ENCODE results near the gene RUFY3. TPM values are rescaled to one million over a fixed set of nuclear protein-coding genes. Genes with fewer than 3 reads are reported as not detected.

RUFY3 gene
- polyA plus RNA-seq, 2 of the 4 experiments (the other 2 are of a cell fraction), result 8.1 to 20.8 TPM

DNA sequence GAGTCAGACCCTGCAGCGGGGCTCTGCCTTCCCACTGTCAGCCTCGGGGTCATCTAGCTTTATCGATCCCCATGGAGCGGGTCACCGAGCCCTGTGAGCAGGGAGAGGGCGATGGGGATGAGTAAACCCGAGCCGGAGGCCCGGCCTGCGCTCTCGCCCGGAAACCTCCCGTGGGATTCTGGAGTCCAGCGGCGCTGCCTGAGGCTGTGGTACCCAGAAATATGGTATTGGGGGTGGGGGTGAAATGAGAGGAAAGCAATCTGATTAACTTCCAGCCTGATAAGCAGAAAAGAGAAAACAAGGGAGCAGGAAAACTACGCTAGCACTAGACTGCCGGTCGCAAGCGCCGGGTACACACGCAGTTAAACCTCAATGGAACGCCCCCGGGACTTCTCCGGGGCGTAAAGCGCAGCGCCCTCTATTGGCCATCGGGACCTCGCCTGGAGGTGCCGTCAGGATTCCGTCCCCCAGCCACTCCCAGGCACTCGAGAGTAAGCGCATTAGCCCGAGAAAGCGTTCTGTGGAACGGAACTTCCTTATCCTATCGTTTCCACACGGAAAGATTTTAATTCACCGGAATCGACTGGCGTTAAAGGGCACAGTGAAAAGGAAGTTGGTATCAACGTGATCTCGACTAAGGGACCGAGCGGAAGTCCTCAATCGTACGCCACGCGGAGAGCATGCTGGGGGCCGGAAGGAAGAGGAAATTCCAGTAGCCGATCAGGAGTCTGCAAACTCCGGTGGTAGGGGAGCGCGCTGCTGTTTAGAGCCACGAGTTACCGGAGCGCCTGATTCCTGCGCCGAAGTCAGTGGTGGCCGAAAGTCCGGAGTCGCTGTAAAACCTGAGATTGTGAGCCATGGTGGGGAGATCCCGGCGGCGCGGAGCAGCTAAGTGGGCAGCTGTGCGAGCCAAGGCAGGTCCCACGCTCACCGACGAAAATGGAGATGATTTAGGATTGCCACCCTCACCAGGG lies 33.7 kb upstream of the RUFY3 start, which contains the start of gene UTP3:
UTP3 (plus strand) TSS at position 712 of the 974 bp plus-strand sequence; CDS start at position 858, 146 bp downstream.
- POLR2A ChIA-PET, result interaction anchor here (0.9 to 2.2 kb wide), 2 partner anchors 10 to 16 kb away, joined by 4 to 12 read pairs; no protein-coding TSS in a partner anchor
- ATAC-seq (peak; percentile 97), FAIRE-seq (peak; percentile 7), DNase-seq (ENCODE audit: low read depth in 1 of 2, low spot score in 1 of 2) (peak; percentile 75 to 97)
- CTCF ChIA-PET, result interaction anchor here (0.6 to 1.8 kb wide), 9 partner anchors 9 to 36 kb away, joined by 3 to 10 read pairs (median 4); partner anchors contain the start of gene JCHAIN
- H3K27ac ChIP-seq, result peak within 1 kb of the TSS; percentile 87 to 96
- WGBS (ENCODE audit: missing lambda C conversion rate), result under 1% methylated on average over 51 of the region's 70 CpGs
- no peaks in the 10 kb centered on the region for H3K9me3 ChIP-seq
- H3K4me2 ChIP-seq, result peak within 1 kb of the TSS; percentile 87
- H3K4me3 ChIP-seq, result peak within 1 kb of the TSS; percentile 70
- H3K4me1 ChIP-seq, result peaks cover 21% of the 10 kb centered on the region
- TF ChIP-seq, protein P1, sequence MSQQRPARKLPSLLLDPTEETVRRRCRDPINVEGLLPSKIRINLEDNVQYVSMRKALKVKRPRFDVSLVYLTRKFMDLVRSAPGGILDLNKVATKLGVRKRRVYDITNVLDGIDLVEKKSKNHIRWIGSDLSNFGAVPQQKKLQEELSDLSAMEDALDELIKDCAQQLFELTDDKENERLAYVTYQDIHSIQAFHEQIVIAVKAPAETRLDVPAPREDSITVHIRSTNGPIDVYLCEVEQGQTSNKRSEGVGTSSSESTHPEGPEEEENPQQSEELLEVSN (IDR thresholded peaks at IDR 0.05; ENCODE audit: borderline replicate concordance, low read depth), result 0 out of 2 replicates have a peak, but pooled peaks have one; percentile 12
- 0 out of 2 replicates have a peak, but pooled peaks have one; percentile 17 for TF ChIP-seq RFX5 (IDR thresholded peaks at IDR 0.05)
- peak; percentile 39; the same call in 1 of the 2 replicates for TF ChIP-seq GATA3 (IDR thresholded peaks at IDR 0.05; ENCODE audit: borderline replicate concordance)
- TF ChIP-seq CBX2 (IDR thresholded peaks at IDR 0.05; ENCODE audit: borderline replicate concordance, low read depth), result no peak
- no peak for TF ChIP-seq NPAS2 (CRISPR knock-in tag; IDR thresholded peaks at IDR 0.05; ENCODE audit: borderline replicate concordance)
- TF ChIP-seq HOXB5 (CRISPR knock-in tag; IDR thresholded peaks at IDR 0.05), result no peak
- no peak for TF ChIP-seq EHF (CRISPR knock-in tag; IDR thresholded peaks at IDR 0.05)
- TF ChIP-seq RAD21 (conservative IDR thresholded peaks at IDR 0.05 in 1 of 2, IDR thresholded peaks at IDR 0.05 in 1 of 2), result peak; percentile 45 to 77
- TF ChIP-seq BHLHE40 (IDR thresholded peaks at IDR 0.05; ENCODE audit: low read depth, low read length), result no peak
- no peak for TF ChIP-seq HOXA7 (CRISPR knock-in tag; IDR thresholded peaks at IDR 0.05)
- no peak for TF ChIP-seq EHMT2 (IDR thresholded peaks at IDR 0.05; ENCODE audit: low read depth)
- no peak for TF ChIP-seq HDAC2 (IDR thresholded peaks at IDR 0.05)
- no peak for TF ChIP-seq CBX8 (IDR thresholded peaks at IDR 0.05)
- no peak for TF ChIP-seq CHD2 (IDR thresholded peaks at IDR 0.05; ENCODE audit: low read length, partially characterized antibody)
- TF ChIP-seq CEBPB (IDR thresholded peaks at IDR 0.05), result 0 out of 4 replicates have a peak, but pooled peaks of 1 of the 2 experiments have one; percentile 10
- no peak for TF ChIP-seq HEYL (CRISPR knock-in tag; IDR thresholded peaks at IDR 0.05)
- TF ChIP-seq, protein P2, sequence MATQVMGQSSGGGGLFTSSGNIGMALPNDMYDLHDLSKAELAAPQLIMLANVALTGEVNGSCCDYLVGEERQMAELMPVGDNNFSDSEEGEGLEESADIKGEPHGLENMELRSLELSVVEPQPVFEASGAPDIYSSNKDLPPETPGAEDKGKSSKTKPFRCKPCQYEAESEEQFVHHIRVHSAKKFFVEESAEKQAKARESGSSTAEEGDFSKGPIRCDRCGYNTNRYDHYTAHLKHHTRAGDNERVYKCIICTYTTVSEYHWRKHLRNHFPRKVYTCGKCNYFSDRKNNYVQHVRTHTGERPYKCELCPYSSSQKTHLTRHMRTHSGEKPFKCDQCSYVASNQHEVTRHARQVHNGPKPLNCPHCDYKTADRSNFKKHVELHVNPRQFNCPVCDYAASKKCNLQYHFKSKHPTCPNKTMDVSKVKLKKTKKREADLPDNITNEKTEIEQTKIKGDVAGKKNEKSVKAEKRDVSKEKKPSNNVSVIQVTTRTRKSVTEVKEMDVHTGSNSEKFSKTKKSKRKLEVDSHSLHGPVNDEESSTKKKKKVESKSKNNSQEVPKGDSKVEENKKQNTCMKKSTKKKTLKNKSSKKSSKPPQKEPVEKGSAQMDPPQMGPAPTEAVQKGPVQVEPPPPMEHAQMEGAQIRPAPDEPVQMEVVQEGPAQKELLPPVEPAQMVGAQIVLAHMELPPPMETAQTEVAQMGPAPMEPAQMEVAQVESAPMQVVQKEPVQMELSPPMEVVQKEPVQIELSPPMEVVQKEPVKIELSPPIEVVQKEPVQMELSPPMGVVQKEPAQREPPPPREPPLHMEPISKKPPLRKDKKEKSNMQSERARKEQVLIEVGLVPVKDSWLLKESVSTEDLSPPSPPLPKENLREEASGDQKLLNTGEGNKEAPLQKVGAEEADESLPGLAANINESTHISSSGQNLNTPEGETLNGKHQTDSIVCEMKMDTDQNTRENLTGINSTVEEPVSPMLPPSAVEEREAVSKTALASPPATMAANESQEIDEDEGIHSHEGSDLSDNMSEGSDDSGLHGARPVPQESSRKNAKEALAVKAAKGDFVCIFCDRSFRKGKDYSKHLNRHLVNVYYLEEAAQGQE (IDR thresholded peaks at IDR 0.05), result no peak
- TF ChIP-seq ZNF302 (CRISPR knock-in tag; IDR thresholded peaks at IDR 0.05), result no peak
- TF ChIP-seq HOXB13 (CRISPR knock-in tag; IDR thresholded peaks at IDR 0.05; ENCODE audit: low read depth), result no peak
- TF ChIP-seq TFCP2L1 (CRISPR knock-in tag; IDR thresholded peaks at IDR 0.05), result no peak
- no peak for TF ChIP-seq RNF2 (IDR thresholded peaks at IDR 0.05; ENCODE audit: borderline replicate concordance, low read depth)
- TF ChIP-seq KDM1A (IDR thresholded peaks at IDR 0.05; ENCODE audit: low read depth), result no peak
- no peak for TF ChIP-seq JUNB (IDR thresholded peaks at IDR 0.05)
- TF ChIP-seq, protein P3, sequence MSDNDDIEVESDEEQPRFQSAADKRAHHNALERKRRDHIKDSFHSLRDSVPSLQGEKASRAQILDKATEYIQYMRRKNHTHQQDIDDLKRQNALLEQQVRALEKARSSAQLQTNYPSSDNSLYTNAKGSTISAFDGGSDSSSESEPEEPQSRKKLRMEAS (IDR thresholded peaks at IDR 0.05), result peak; percentile 94
- TF ChIP-seq FOXS1 (CRISPR knock-in tag; IDR thresholded peaks at IDR 0.05), result no peak
- TF ChIP-seq, protein P4, sequence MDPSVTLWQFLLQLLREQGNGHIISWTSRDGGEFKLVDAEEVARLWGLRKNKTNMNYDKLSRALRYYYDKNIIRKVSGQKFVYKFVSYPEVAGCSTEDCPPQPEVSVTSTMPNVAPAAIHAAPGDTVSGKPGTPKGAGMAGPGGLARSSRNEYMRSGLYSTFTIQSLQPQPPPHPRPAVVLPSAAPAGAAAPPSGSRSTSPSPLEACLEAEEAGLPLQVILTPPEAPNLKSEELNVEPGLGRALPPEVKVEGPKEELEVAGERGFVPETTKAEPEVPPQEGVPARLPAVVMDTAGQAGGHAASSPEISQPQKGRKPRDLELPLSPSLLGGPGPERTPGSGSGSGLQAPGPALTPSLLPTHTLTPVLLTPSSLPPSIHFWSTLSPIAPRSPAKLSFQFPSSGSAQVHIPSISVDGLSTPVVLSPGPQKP (IDR thresholded peaks at IDR 0.05; ENCODE audit: low read depth, low read length), result no peak
- TF ChIP-seq EP300 (IDR thresholded peaks at IDR 0.05), result no peak
- TF ChIP-seq RCOR1 (IDR thresholded peaks at IDR 0.05; ENCODE audit: low read depth, low read length), result no peak
- no peak for TF ChIP-seq ZSCAN20 (CRISPR knock-in tag; IDR thresholded peaks at IDR 0.05)
- TF ChIP-seq ZC3H11A (IDR thresholded peaks at IDR 0.05), result no peak; the same call in 1 of the 2 replicates
- TF ChIP-seq JUN (IDR thresholded peaks at IDR 0.05), result peak; percentile 64 to 85; a peak in 4 of 5 replicates
- TF ChIP-seq, protein P5, sequence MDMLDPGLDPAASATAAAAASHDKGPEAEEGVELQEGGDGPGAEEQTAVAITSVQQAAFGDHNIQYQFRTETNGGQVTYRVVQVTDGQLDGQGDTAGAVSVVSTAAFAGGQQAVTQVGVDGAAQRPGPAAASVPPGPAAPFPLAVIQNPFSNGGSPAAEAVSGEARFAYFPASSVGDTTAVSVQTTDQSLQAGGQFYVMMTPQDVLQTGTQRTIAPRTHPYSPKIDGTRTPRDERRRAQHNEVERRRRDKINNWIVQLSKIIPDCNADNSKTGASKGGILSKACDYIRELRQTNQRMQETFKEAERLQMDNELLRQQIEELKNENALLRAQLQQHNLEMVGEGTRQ (IDR thresholded peaks at IDR 0.05), result no peak
- TF ChIP-seq POLR2AphosphoS2 (conservative IDR thresholded peaks at IDR 0.05; ENCODE audit: low read length), result no peak
- TF ChIP-seq ZFP36 (IDR thresholded peaks at IDR 0.05; ENCODE audit: borderline replicate concordance, partially characterized antibody), result no peak
- TF ChIP-seq PHF8 (IDR thresholded peaks at IDR 0.05; ENCODE audit: borderline replicate concordance, low read depth), result peak; percentile 60
